Neural progenitor cell (in vitro differentiated cells): ENCODE results near the gene FLT3. TPM values are rescaled to one million over a fixed set of nuclear protein-coding genes. Genes with fewer than 3 reads are reported as not detected.

ENCODE experiments used
- DNase-seq: peaks from one replicate; pipeline ENCODE4 v3.0.0-alpha.2; 2016; ENCODE audit warnings: low spot score
- H2AFZ ChIP-seq: fragments of 200-600 bp; sonication (generic); replicated peaks from 2 replicates; pipeline ENCODE4 v1.6.1; 2016; ENCODE audit warnings: antibody characterized with exemption
- H3F3A ChIP-seq: fragments of 200-600 bp; sonication (generic); 2 replicates; pipeline ENCODE4 v1.6.1; 2016; ENCODE audit warnings: antibody characterized with exemption, low read depth
- H3K27ac ChIP-seq: fragments of 200-600 bp; sonication (generic); 2 replicates; pipeline ENCODE4 v1.5.1; 2016; ENCODE audit warnings: mild to moderate bottlenecking
- H3K27me3 ChIP-seq: fragments of 200-600 bp; sonication (generic); 2 replicates; pipeline ENCODE4 v1.6.1; 2016; ENCODE audit warnings: mild to moderate bottlenecking, moderate library complexity
- H3K36me3 ChIP-seq: fragments of 200-600 bp; sonication (generic); 2 replicates; pipeline ENCODE4 v1.5.1; 2016
- H3K4me1 ChIP-seq: fragments of 200-600 bp; sonication (generic); 2 replicates; pipeline ENCODE4 v1.6.1; 2016; ENCODE audit warnings: mixed run types
- H3K4me2 ChIP-seq: fragments of 200-600 bp; sonication (generic); 2 replicates; pipeline ENCODE4 v1.6.1; 2016
- H3K4me3 ChIP-seq: fragments of 200-600 bp; sonication (generic); 2 replicates; pipeline ENCODE4 v1.5.1; 2016
- H3K79me2 ChIP-seq: fragments of 200-600 bp; sonication (generic); 2 replicates; pipeline ENCODE4 v1.6.1; 2016; ENCODE audit warnings: low read depth
- H3K9ac ChIP-seq: fragments of 200-600 bp; sonication (generic); 2 replicates; pipeline ENCODE4 v1.6.1; 2016
- H3K9me3 ChIP-seq: fragments of 200-600 bp; sonication (generic); 2 replicates; pipeline ENCODE4 v1.5.1; 2016; ENCODE audit warnings: low read depth
- H4K20me1 ChIP-seq: fragments of 200-600 bp; sonication (generic); 2 replicates; pipeline ENCODE4 v1.6.1; 2016; ENCODE audit warnings: low read depth
- H3K27ac Mint-ChIP-seq: 3 replicates; pipeline ENCODE4 v1.8.0; 2021; ENCODE audit warnings: mixed read lengths
- H3K27me3 Mint-ChIP-seq: 2 replicates; pipeline ENCODE4 v1.8.0; 2022; ENCODE audit warnings: low read depth, mild to moderate bottlenecking, inconsistent platforms, moderate library complexity, mixed read lengths; ENCODE audit not compliant: insufficient read depth
- H3K36me3 Mint-ChIP-seq: 3 replicates; pipeline ENCODE4 v1.8.0; 2021; ENCODE audit warnings: mixed read lengths
- H3K4me1 Mint-ChIP-seq: 3 replicates; pipeline ENCODE4 v1.8.0; 2021; ENCODE audit warnings: mixed read lengths
- H3K4me3 Mint-ChIP-seq: 3 replicates; pipeline ENCODE4 v1.8.0; 2021; ENCODE audit warnings: mild to moderate bottlenecking, moderate library complexity, mixed read lengths
- H3K9me3 Mint-ChIP-seq: 3 replicates; pipeline ENCODE4 v1.8.0; 2020; ENCODE audit warnings: mixed read lengths
- EZH2 ChIP-seq: fragments of 200-600 bp; sonication (generic); IDR thresholded peaks from 2 replicates; pipeline ENCODE4 v1.6.1; 2017; ENCODE audit warnings: antibody characterized with exemption, mild to moderate bottlenecking, moderate library complexity
- EZH2phosphoT487 ChIP-seq: fragments of 200-600 bp; sonication (generic); IDR thresholded peaks from 2 replicates; pipeline ENCODE4 v1.6.1; 2017; ENCODE audit warnings: antibody characterized with exemption
- total RNA-seq: library from RNA; depleted of rRNA; stranded (reverse); fragments of >200 nt; gene quantifications from 2 replicates; pipeline ENCODE4 v1.2.3, GENCODE V29; 2015; ENCODE audit warnings: low replicate concordance
- TF ChIP-seq, protein P1 (sequence below): fragments of 200-600 bp; sonication (generic); IDR thresholded peaks from 2 replicates; pipeline ENCODE4 v1.5.1; 2017; ENCODE audit warnings: antibody characterized with exemption, mild to moderate bottlenecking

Gene FLT3
- total RNA-seq, 1 donor from 2014 or later: 0.58 TPM

DNA sequence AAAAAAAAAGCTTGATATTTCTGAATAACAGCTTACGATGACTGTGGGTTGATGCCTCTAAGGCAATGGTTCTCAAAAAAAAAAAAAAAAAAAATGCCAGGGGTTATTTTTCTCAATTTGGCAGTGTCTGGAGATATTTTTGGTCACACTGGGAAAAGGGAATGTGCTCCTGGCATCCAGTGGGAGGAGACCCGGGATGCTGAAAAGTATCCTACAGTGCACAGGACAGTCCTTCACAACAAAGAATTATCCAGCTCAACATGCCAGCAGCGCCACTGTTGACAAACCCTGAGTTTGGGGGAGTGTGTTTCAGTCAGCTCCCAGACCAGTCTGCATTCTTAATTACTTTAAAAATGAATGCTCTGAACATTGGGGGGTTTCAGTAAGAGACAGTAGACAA lies 54.5 kb downstream of the FLT3 start:
- Mint-ChIP-seq H3K4me3 (no peak overlapping the region), H3K9me3 (no peaks in the 10 kb centered on the region), H3K27ac (no peak overlapping the region), H3K4me1 (no peaks in the 10 kb centered on the region), H3K27me3 (peaks cover 3% of the 10 kb centered on the region), H3K36me3 (no peaks in the 10 kb centered on the region)
- Histone ChIP-seq H3K79me2 (no peaks in the 10 kb centered on the region), H3K36me3 (no peaks in the 10 kb centered on the region), H3K27me3 (peaks cover 5% of the 10 kb centered on the region), H2AFZ (peak overlapping the region; percentile 5), H3K4me2 (peak overlapping the region; percentile 17), H3K27ac (no peak overlapping the region), H3K4me1 (peaks cover 30% of the 10 kb centered on the region), H3K9me3 (no peaks in the 10 kb centered on the region), H4K20me1 (no peaks in the 10 kb centered on the region), H3F3A (peaks cover 40% of the 10 kb centered on the region), H3K9ac (no peak overlapping the region), H3K4me3 (no peak overlapping the region)
- peak; percentile 50 for DNase-seq
- TF ChIP-seq, protein P1, sequence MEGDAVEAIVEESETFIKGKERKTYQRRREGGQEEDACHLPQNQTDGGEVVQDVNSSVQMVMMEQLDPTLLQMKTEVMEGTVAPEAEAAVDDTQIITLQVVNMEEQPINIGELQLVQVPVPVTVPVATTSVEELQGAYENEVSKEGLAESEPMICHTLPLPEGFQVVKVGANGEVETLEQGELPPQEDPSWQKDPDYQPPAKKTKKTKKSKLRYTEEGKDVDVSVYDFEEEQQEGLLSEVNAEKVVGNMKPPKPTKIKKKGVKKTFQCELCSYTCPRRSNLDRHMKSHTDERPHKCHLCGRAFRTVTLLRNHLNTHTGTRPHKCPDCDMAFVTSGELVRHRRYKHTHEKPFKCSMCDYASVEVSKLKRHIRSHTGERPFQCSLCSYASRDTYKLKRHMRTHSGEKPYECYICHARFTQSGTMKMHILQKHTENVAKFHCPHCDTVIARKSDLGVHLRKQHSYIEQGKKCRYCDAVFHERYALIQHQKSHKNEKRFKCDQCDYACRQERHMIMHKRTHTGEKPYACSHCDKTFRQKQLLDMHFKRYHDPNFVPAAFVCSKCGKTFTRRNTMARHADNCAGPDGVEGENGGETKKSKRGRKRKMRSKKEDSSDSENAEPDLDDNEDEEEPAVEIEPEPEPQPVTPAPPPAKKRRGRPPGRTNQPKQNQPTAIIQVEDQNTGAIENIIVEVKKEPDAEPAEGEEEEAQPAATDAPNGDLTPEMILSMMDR: no peak
- TF ChIP-seq EZH2: no peak
- no peak for TF ChIP-seq EZH2phosphoT487

DNA sequence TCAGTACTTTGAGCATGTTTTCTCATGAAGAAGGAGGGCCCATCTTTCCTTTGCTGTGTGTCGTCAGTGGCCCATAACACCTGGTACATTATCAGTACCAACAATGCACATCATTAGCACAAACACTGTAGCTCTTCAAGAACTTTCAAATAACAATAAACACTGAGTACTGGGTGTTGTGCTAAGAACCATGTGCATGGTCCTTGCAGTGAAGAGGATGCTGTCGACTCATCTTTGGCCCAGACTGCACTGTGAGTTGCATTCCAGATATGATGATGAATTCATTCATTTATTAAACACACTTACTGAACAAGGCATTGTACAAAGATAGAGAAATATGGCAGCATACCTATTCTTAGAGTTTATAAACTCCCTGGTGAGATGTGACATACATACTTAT lies 55.8 kb downstream of the FLT3 start:
- H3K9me3 Mint-ChIP-seq: no peaks in the 10 kb centered on the region
- H3K27ac Mint-ChIP-seq: no peak overlapping the region
- DNase-seq: no peak
- H3K9ac ChIP-seq: no peak overlapping the region
- H3K9me3 ChIP-seq: no peaks in the 10 kb centered on the region
- H3K79me2 ChIP-seq: no peaks in the 10 kb centered on the region
- H4K20me1 ChIP-seq: no peaks in the 10 kb centered on the region
- no peak overlapping the region for H3K4me3 ChIP-seq
- H3K36me3 ChIP-seq: no peaks in the 10 kb centered on the region
- H3K36me3 Mint-ChIP-seq: no peaks in the 10 kb centered on the region
- H3K27me3 Mint-ChIP-seq: peaks cover 7% of the 10 kb centered on the region
- no peak overlapping the region for H3K4me2 ChIP-seq
- H3K4me1 ChIP-seq: peaks cover 18% of the 10 kb centered on the region
- H3K4me3 Mint-ChIP-seq: no peak overlapping the region
- H3K27me3 ChIP-seq: peaks cover 4% of the 10 kb centered on the region
- no peak overlapping the region for H2AFZ ChIP-seq
- H3K4me1 Mint-ChIP-seq: no peaks in the 10 kb centered on the region
- no peak overlapping the region for H3K27ac ChIP-seq
- H3F3A ChIP-seq: peaks cover 38% of the 10 kb centered on the region
- TF ChIP-seq EZH2: no peak
- TF ChIP-seq, protein P1: no peak
- TF ChIP-seq EZH2phosphoT487: no peak

DNA sequence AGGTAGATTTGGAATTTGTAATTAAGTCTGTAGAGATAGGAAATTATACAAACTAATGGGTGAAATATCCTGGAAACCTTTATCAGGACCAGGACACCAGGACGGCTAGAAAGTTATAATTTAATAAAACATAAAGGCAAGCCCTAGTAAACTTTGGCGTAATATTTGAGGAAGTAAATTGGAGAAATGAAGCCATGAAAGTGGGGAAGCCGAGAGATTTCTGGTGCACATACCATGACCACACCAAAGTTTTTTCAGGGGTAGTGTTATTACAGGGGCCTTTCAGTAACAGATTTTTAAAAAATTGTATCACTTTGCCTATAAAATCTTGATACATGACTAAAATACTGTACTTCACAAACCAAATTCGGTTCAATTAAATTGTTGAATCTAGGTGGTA lies 57.2 kb downstream of the FLT3 start:
- H3K9me3 ChIP-seq: no peaks in the 10 kb centered on the region
- DNase-seq: no peak
- Mint-ChIP-seq H3K27ac (no peak overlapping the region), H3K4me1 (no peaks in the 10 kb centered on the region), H3K36me3 (no peaks in the 10 kb centered on the region), H3K9me3 (peaks cover 3% of the 10 kb centered on the region), H3K27me3 (peaks cover 7% of the 10 kb centered on the region), H3K4me3 (no peak overlapping the region)
- peaks cover 10% of the 10 kb centered on the region for H3K4me1 ChIP-seq
- no peaks in the 10 kb centered on the region for H4K20me1 ChIP-seq
- no peaks in the 10 kb centered on the region for H3K36me3 ChIP-seq
- H3K9ac ChIP-seq: no peak overlapping the region
- H3K27ac ChIP-seq: no peak overlapping the region
- no peak overlapping the region for H3K4me2 ChIP-seq
- H3K27me3 ChIP-seq: no peaks in the 10 kb centered on the region
- TF ChIP-seq, protein P1: no peak
- TF ChIP-seq EZH2phosphoT487 (no peak), EZH2 (no peak)
- H2AFZ ChIP-seq: no peak overlapping the region
- H3K4me3 ChIP-seq: no peak overlapping the region
- peaks cover 25% of the 10 kb centered on the region for H3F3A ChIP-seq
- H3K79me2 ChIP-seq: no peaks in the 10 kb centered on the region
